Measurements from ENCODE around the gene MYH16. TPM values are rescaled to one million over a fixed set of nuclear protein-coding genes. Genes with fewer than 3 reads are reported as not detected.
"Not testable (repeated sequence)": the region's sequence is repeated elsewhere in the genome, so short reads cannot be mapped to it uniquely, and the experiment has no call there.

Gene MYH16
- total RNA-seq, 1 donor from 2014 or later = not detected

DNA sequence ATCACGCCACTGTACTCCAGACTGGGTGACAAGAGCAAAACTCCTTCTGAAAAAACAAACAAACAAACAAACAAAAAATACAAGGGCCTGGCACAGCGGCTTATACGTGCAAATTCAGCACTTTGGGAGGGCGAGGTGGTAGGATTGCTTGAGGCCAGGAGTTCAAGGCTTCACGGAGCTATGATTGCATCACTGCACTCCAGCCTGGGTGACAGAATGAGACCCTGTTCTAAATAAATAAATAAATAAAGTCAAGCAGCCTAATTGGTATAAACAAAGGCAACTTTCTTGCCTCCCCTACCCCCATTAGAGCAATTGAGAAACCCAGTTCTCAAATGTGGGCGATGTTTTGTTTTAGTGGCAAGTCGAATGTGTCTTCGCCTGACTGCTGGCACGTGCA is 38.5 kb upstream of the MYH16 start:
- TF ChIP-seq, protein P1, sequence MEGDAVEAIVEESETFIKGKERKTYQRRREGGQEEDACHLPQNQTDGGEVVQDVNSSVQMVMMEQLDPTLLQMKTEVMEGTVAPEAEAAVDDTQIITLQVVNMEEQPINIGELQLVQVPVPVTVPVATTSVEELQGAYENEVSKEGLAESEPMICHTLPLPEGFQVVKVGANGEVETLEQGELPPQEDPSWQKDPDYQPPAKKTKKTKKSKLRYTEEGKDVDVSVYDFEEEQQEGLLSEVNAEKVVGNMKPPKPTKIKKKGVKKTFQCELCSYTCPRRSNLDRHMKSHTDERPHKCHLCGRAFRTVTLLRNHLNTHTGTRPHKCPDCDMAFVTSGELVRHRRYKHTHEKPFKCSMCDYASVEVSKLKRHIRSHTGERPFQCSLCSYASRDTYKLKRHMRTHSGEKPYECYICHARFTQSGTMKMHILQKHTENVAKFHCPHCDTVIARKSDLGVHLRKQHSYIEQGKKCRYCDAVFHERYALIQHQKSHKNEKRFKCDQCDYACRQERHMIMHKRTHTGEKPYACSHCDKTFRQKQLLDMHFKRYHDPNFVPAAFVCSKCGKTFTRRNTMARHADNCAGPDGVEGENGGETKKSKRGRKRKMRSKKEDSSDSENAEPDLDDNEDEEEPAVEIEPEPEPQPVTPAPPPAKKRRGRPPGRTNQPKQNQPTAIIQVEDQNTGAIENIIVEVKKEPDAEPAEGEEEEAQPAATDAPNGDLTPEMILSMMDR (IDR thresholded peaks at IDR 0.05) = no peak
- intact Hi-C loops (cut with DNase I) = no loop called here
- ATAC-seq (no peak), DNase-seq (no peak)
- no peak overlapping the region for H3K27ac ChIP-seq
- no peaks in the 10 kb centered on the region for H3K27me3 ChIP-seq
- H3K36me3 ChIP-seq = no peaks in the 10 kb centered on the region
- H3K9me3 ChIP-seq = no peaks in the 10 kb centered on the region
- no peak overlapping the region for H3K4me3 ChIP-seq
- no peaks in the 10 kb centered on the region for H3K4me1 ChIP-seq

DNA sequence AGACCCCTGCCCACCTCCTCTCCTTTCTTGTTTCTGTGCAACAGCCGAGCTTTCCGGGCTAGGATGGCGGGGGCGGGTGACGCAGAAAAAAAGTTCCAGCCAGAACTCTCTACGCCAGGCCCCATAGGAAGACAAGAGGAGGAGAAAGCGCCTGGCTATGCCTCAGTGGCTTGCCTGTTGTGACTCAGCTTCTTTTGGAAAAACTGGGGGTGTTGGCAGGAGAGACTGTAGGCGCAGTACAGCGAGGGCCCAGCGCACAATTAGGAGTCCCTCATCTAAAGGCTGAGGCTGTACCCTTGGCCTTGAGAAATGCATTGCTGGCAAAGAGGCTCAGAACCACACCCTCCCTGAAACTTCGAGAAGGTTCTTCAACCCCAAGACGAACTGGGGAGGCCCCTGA is 36.7 kb upstream of the MYH16 start:
- Histone ChIP-seq H3K4me1 (no peaks in the 10 kb centered on the region), H3K9me3 (no peaks in the 10 kb centered on the region), H3K27ac (no peak overlapping the region), H3K36me3 (no peaks in the 10 kb centered on the region), H3K27me3 (no peaks in the 10 kb centered on the region), H3K4me3 (no peak overlapping the region)
- TF ChIP-seq, protein P1 (IDR thresholded peaks at IDR 0.05) = no peak
- DNase-seq (no peak), ATAC-seq (no peak)
- intact Hi-C loops (cut with DNase I) = no loop called here

DNA sequence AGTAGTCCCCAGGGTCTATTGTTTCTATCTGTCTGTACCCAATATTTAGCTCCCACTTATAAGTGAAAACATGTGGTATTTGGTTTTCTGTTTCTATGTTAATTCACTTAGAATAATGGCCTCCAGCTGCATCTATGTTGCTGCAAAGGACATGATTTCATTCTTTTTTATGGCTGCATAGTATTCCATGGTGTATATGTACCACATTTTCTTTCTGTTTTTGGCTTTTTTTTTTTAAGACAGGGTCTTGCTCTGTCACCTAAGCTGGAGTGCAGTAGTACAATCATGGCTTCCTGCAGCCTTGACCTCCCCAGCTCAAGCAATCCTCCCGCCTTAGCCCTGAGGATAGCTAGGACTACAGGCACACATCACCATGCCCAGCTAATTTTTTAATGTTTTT is 34.8 kb upstream of the MYH16 start:
- H3K4me3 ChIP-seq; intact Hi-C loops (cut with DNase I); H3K27me3 ChIP-seq; H3K36me3 ChIP-seq; H3K4me1 ChIP-seq; DNase-seq; H3K9me3 ChIP-seq; ATAC-seq; H3K27ac ChIP-seq: not testable (repeated sequence)

DNA sequence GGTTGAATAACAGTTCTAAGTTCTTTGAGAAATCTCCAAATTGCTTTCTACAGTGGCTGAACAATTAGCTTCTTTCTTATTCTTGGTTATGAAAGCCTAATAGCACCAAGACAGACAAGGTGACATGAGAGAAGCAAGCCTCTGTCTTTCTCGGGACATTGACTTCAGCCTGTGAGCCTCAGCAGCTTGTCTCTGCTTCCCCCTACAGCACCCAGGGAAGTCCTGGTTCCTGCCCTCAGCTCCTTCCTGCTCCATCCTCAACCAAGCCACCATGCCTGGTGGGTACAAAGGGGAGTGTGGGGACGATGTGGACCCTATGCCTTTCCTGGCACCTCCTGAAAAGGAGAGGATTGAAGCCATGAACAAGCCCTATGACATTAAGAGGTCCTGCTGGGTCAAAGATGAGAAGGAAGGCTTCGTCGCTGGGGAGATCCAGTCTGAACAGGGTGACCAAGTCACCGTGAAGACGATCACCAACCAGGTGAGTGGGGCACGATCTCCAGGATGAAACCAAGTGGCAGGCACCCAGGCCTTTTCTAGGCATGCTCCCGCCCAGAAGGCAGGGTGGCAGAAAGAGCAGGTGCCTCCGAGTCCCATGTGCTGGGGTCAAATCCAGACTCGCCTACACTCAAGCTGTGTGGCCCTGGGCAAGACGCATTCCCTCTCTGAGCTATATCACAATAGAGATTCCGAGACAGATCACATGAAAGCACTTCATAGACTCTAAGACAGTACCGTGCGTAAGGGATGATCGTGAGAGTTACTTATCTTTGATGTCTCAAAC is 33.9 kb upstream of the MYH16 start:
- H3K27ac ChIP-seq = no peak overlapping the region
- ATAC-seq (no peak), DNase-seq (no peak)
- no peaks in the 10 kb centered on the region for H3K27me3 ChIP-seq
- H3K36me3 ChIP-seq = no peaks in the 10 kb centered on the region
- TF ChIP-seq, protein P1 (IDR thresholded peaks at IDR 0.05) = no peak
- intact Hi-C loops (cut with DNase I) = no loop called here
- H3K9me3 ChIP-seq = no peaks in the 10 kb centered on the region
- H3K4me3 ChIP-seq = no peak overlapping the region
- no peaks in the 10 kb centered on the region for H3K4me1 ChIP-seq

DNA sequence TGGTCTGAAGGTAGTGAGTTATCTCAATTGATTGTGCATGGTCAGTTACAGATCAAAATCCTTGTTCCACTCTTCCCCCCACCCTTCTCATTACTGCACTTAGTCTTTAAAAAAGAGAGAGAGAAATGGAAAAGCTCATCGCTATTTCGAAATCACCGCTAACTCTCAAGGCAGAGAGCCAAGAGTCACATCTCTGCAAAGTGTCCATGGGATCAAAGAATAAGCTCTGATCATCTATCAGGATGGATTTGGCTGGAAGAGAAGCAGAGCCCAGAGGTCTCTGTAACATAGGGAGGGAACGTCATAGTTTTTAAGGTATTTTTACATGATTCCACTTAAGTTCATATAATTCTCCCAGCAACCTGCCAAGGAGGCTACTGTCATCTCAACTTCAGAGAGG is 30.0 kb upstream of the MYH16 start:
- TF ChIP-seq, protein P1 (IDR thresholded peaks at IDR 0.05) = no peak

DNA sequence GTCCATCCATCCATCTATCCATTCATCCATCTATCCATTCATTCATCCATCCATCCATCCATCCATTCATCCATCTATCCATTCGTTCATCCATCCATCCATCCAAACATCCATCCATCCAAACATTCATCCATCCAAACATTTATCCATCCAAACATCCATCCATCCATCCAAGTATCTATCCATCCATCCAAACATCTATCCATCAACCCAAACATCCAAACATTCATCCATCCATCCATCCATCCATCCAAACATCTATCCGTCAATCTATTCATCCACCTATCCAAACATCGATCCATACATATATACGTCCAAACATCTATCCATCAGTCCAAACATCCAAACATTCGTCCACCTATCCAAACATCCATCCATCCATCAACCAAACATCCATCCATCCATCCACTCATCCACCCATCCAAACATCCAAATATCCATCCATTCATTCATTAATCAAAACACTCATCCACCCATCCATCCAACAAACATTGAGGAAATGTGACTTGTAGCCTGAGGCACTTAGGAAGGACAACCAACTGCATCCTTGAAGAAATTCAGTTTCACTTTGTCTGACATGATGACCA is 28.8 kb upstream of the MYH16 start:
- TF ChIP-seq, protein P1 (IDR thresholded peaks at IDR 0.05) = no peak
- H3K4me3 ChIP-seq = no peak overlapping the region
- ATAC-seq = no peak

More for the DNA sequence above, 30.0 kb upstream of the MYH16 start:
- DNase-seq (no peak), ATAC-seq (no peak)
- no peaks in the 10 kb centered on the region for H3K27me3 ChIP-seq
- intact Hi-C loops (cut with DNase I) = no loop called here
- H3K4me3 ChIP-seq = no peak overlapping the region
- H3K27ac ChIP-seq = no peak overlapping the region
- H3K4me1 ChIP-seq = no peaks in the 10 kb centered on the region
- no peaks in the 10 kb centered on the region for H3K36me3 ChIP-seq
- H3K9me3 ChIP-seq = no peaks in the 10 kb centered on the region

More for the DNA sequence above, 28.8 kb upstream of the MYH16 start:
- no peak for DNase-seq
- no peaks in the 10 kb centered on the region for H3K4me1 ChIP-seq
- H3K27ac ChIP-seq = no peak overlapping the region
- intact Hi-C loops (cut with DNase I) = no loop called here
- no peaks in the 10 kb centered on the region for H3K36me3 ChIP-seq
- H3K27me3 ChIP-seq = no peaks in the 10 kb centered on the region
- no peaks in the 10 kb centered on the region for H3K9me3 ChIP-seq

Data from upper lobe of right lung (tissue), 1 donor.